ENCODE data around the gene GPN2. TPM values are rescaled to one million over a fixed set of nuclear protein-coding genes. Genes with fewer than 3 reads are reported as not detected.

GPN2 gene
- total and polyA plus RNA-seq, 8 donors: 9.4 to 14.2 (median 11.5) TPM

DNA sequence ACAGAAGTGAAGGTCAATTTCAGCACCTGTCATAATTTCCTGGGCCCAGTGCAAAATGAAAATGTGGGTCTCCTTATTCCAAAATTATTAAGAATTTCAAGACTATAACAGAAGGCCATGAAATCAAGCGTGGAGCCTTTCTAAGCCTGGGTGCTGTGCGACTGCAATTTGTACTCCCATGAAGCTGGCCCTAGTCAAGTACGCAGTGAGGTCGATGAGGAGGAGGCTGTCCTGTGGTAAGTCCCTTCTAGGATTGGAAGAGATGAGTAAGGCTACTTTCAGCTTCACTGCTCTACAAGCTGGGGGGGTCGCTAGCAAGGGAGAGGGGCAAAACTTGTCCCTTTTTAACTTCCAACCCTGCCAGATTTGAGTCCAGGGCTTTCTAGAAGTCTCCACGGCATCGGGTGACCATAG is 31.1 kb upstream of the GPN2 start:
- WGBS, 2 donors: 12 to 15% methylated on average over 7 of the region's 7 CpGs
- FAIRE-seq: no peak

DNA sequence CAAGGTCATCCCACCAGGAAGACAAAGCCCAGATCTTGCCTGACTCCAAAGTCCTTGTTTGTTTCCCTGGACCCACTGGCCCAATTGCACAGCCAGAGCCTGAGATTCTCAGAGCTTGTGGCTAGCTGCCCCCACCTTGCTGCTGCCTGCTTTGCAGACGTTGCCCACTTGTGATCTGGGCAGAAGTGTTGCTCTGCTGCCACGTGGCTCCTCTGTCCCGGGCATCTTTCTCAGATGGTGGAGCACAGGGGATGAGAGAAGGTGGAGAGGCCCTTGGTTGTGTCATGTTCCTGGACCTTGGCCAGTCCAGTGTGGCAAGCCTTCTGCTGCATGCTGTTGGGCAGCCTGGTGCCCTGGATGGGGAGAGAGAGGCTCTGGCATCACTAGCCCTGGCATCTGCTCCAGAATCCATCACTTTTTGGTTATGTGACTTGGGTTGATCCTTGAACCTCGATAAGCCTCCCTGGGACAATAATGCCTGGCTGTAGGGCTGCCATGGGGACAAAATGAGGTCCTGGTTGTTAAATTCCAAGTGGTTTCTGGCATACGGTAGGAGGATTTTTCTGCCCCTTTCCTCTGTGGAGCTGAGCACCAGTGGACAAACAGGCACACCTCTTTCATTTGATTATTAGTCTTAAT is 25.2 kb upstream of the GPN2 start:
- TF ChIP-seq, protein P1, sequence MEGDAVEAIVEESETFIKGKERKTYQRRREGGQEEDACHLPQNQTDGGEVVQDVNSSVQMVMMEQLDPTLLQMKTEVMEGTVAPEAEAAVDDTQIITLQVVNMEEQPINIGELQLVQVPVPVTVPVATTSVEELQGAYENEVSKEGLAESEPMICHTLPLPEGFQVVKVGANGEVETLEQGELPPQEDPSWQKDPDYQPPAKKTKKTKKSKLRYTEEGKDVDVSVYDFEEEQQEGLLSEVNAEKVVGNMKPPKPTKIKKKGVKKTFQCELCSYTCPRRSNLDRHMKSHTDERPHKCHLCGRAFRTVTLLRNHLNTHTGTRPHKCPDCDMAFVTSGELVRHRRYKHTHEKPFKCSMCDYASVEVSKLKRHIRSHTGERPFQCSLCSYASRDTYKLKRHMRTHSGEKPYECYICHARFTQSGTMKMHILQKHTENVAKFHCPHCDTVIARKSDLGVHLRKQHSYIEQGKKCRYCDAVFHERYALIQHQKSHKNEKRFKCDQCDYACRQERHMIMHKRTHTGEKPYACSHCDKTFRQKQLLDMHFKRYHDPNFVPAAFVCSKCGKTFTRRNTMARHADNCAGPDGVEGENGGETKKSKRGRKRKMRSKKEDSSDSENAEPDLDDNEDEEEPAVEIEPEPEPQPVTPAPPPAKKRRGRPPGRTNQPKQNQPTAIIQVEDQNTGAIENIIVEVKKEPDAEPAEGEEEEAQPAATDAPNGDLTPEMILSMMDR (IDR thresholded peaks at IDR 0.05): no peak
- Histone ChIP-seq H3K4me3 (no peak overlapping the region), H3K27ac (peak overlapping the region; percentile 79 to 97 (median 92)), H3K27me3 (no peaks in the 10 kb centered on the region), H3K4me1 (peaks cover 17 to 34% (median 20%) of the 10 kb centered on the region in 3 donors), H3K36me3 (no peaks in the 10 kb centered on the region), H3K9me3 (no peaks in the 10 kb centered on the region)
- 12 to 19% methylated on average over 5 of the region's 5 CpGs for WGBS, 2 donors
- ATAC-seq: peak; percentile 8 to 42 (median 34)
- intact Hi-C loops (cut with DNase I): no loop called here
- DNase-seq: peak; percentile 71 to 90 (median 86)
- FAIRE-seq: no peak

More for the DNA sequence above, 31.1 kb upstream of the GPN2 start:
- intact Hi-C loops (cut with DNase I): no loop called here
- Histone ChIP-seq H3K4me3 (peak overlapping the region in 3 of 4 donors; percentile 77 to 97 (median 93)), H3K27me3 (no peaks in the 10 kb centered on the region), H3K27ac (peak overlapping the region; percentile 85 to 97 (median 90)), H3K4me1 (peaks cover 13 to 23% (median 23%) of the 10 kb centered on the region in 3 donors), H3K36me3 (peaks cover 0 to 18% (median 8%) of the 10 kb centered on the region in 3 donors), H3K9me3 (no peaks in the 10 kb centered on the region)
- TF ChIP-seq, protein P1 (IDR thresholded peaks at IDR 0.05): no peak
- DNase-seq (peak in 1 of 6 donors; percentile 25), ATAC-seq (peak; percentile 13 to 33 (median 30))

DNA sequence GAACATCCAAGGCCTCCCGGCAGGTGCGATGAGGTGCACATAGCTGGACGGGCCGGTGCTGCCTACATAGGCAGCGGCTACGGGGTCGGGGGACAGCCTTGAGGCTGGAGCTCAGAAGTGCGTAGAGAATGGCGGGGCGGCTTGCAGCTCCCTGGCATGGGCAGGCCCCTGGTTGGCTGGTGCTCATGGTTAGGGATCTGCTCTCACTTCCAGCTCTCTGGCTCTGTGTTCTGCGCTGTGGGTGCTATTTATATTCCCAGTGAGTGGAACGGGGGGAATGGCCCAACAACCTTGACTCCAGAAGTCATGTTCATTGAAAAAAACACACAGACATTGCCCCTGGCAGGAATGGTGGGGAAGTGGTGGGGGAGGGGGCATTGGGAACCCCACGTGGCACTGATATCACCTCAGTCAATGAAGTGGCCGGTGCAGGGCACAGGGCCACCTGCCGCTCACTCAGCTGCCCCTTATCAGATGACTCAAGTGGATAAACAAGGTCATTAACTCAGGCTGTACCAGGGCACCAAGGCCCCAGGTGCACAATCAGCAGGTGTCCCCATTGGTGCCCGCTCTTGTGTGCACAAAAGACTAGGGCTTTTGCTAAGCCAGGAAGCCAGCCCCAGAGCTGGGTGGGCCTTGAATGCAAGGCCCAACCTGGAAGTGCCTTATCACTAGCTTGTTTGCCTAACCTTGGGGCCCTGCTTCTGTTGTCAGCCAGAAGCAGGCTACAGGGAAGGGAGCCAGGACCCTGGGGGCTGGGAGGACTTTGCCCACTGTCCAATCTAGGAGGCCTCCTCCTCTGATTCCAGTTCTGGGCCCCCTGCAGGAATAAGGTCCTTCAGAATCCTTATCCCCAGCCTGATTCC is 23.9 kb upstream of the GPN2 start, which contains the start of gene NR0B2:
Gene NR0B2 (minus strand): TSS at position 222 of the 866 bp plus-strand sequence. CDS start 35 bp downstream, at position 187.
- peak within 1 kb of the TSS; percentile 90 to 97 (median 96) for H3K27ac ChIP-seq
- FAIRE-seq (no peak), DNase-seq (peak; percentile 88 to 99 (median 98)), ATAC-seq (peak; percentile 81 to 87 (median 84))
- H3K27me3 ChIP-seq: no peaks in the 10 kb centered on the region
- H3K4me3 ChIP-seq: peak within 1 kb of the TSS; percentile 27 to 76 (median 64)
- no peaks in the 10 kb centered on the region for H3K36me3 ChIP-seq
- WGBS, 2 donors: 5 to 12% methylated on average over 15 to 16 of the region's 16 CpGs
- intact Hi-C loops (cut with DNase I): no loop called here
- H3K4me1 ChIP-seq: peaks cover 17 to 36% (median 20%) of the 10 kb centered on the region in 3 donors
- no peaks in the 10 kb centered on the region for H3K9me3 ChIP-seq
- TF ChIP-seq, protein P1 (IDR thresholded peaks at IDR 0.05): no peak

DNA sequence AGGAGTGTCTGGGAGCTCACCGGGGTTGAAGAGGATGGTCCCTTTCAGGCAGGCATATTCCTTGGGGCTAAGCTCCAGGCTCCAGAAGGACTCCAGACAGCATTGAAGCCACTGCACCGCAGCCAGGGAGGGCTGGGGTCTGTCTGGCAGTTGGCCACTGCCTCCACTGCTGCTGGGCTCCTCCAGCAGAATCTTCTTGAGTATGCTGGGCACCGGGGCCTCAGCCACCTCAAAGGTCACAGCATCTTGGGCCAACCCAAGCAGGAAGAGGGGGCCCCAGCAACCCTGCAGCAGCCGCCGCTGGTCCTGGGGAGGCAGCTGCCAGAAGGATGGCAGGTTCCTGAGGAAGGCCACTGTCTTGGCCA is 23.3 kb upstream of the GPN2 start:
- no peak for DNase-seq
- peak in 3 of 4 donors; percentile 0 to 5 (median 1) for ATAC-seq
- Histone ChIP-seq H3K9me3 (no peaks in the 10 kb centered on the region), H3K27ac (peak overlapping the region; percentile 90 to 97 (median 96)), H3K4me3 (peak overlapping the region; percentile 27 to 76 (median 64)), H3K36me3 (no peaks in the 10 kb centered on the region), H3K4me1 (peaks cover 17 to 36% (median 20%) of the 10 kb centered on the region in 3 donors), H3K27me3 (no peaks in the 10 kb centered on the region)
- TF ChIP-seq, protein P1 (IDR thresholded peaks at IDR 0.05): no peak
- intact Hi-C loops (cut with DNase I): no loop called here
- 6 to 9% methylated on average over 5 of the region's 5 CpGs for WGBS, 2 donors
- no peak for FAIRE-seq
